ENCODE results near the gene SLC38A1. TPM values are rescaled to one million over a fixed set of nuclear protein-coding genes. Genes with fewer than 3 reads are reported as not detected.
A peak's percentile ranks its signal among the peaks of the same experiment; 100 is the strongest.
"Not testable (repeated sequence)": the region's sequence is repeated elsewhere in the genome, so short reads cannot be mapped to it uniquely, and the experiment has no call there.

The SLC38A1 gene
- total RNA-seq, 1 experiment from 2014 or later: 259 TPM

- CTCF ChIA-PET: no interaction called here
- peak overlapping the region; percentile 13 for H3K4me3 Mint-ChIP-seq (ENCODE audit: unreplicated experiment)
These were observed 11.9 kb downstream of the SLC38A1 start for GRCh38 chr12:46256942-46257341.

GRCh38 chr12:46253544-46254162 lies 15.2 kb downstream of the SLC38A1 start:
- no peak for TF ChIP-seq CTCF (IDR thresholded peaks at IDR 0.05; ENCODE audit: insufficient read depth in 1 of 2, low read depth in 1 of 2, low read length in 1 of 2, severe bottlenecking in 1 of 2, unreplicated experiment in 1 of 2)
- Mint-ChIP-seq H3K9me3 (ENCODE audit: unreplicated experiment) (peaks cover 12% of the 10 kb centered on the region), H3K4me1 (ENCODE audit: low read depth, unreplicated experiment) (peaks cover 17% of the 10 kb centered on the region), H3K27ac (ENCODE audit: unreplicated experiment) (peak overlapping the region; percentile 11), H3K4me3 (ENCODE audit: unreplicated experiment) (no peak overlapping the region), H3K36me3 (ENCODE audit: insufficient read depth, unreplicated experiment) (peaks cover 94% of the 10 kb centered on the region), H3K27me3 (ENCODE audit: insufficient read depth, unreplicated experiment) (no peaks in the 10 kb centered on the region)
- no TSS peak for BruUV-seq (replicated peaks)
- ChIA-PET CTCF (no interaction called here), POLR2A (no interaction called here)
- H3K27me3 ChIP-seq (replicated peaks; ENCODE audit: control insufficient read depth, insufficient read depth, low read length): no peaks in the 10 kb centered on the region
- H3K36me3 ChIP-seq (ENCODE audit: control insufficient read depth, insufficient read depth, low read length): peaks cover 1% of the 10 kb centered on the region; the same call in 1 of the 2 replicates
- DNase-seq: no peak
- intact Hi-C loops (cut with micrococcal nuclease; ENCODE audit: unreplicated experiment): no loop called here
- peaks cover 34% of the 10 kb centered on the region for H3K4me1 ChIP-seq
- no peaks in the 10 kb centered on the region for H3K9me3 ChIP-seq
- no peak overlapping the region for H3K4me3 ChIP-seq (ENCODE audit: low read depth, low read length)

More at GRCh38 chr12:46256942-46257341, 11.9 kb downstream of the SLC38A1 start:
- intact Hi-C loops (cut with micrococcal nuclease; ENCODE audit: unreplicated experiment): no loop called here
- TF ChIP-seq CTCF (IDR thresholded peaks at IDR 0.05; ENCODE audit: insufficient read depth in 1 of 2, low read depth in 1 of 2, low read length in 1 of 2, severe bottlenecking in 1 of 2, unreplicated experiment in 1 of 2): no peak
- Mint-ChIP-seq H3K9me3 (ENCODE audit: unreplicated experiment) (no peaks in the 10 kb centered on the region), H3K27ac (ENCODE audit: unreplicated experiment) (peak overlapping the region; percentile 33), H3K27me3 (ENCODE audit: insufficient read depth, unreplicated experiment) (no peaks in the 10 kb centered on the region), H3K4me1 (ENCODE audit: low read depth, unreplicated experiment) (peaks cover 10% of the 10 kb centered on the region), H3K36me3 (ENCODE audit: insufficient read depth, unreplicated experiment) (peaks cover 61% of the 10 kb centered on the region)
- no peak for DNase-seq
- no peak overlapping the region for H3K4me3 ChIP-seq (ENCODE audit: low read depth, low read length)
- POLR2A ChIA-PET: no interaction called here
- no TSS peak for BruUV-seq (replicated peaks)
- peaks cover 1% of the 10 kb centered on the region; the same call in 1 of the 2 replicates for H3K36me3 ChIP-seq (ENCODE audit: control insufficient read depth, insufficient read depth, low read length)
- H3K4me1 ChIP-seq: peaks cover 67% of the 10 kb centered on the region
- H3K27me3 ChIP-seq (replicated peaks; ENCODE audit: control insufficient read depth, insufficient read depth, low read length): no peaks in the 10 kb centered on the region
- no peaks in the 10 kb centered on the region for H3K9me3 ChIP-seq

GRCh38 chr12:46251994-46252393 lies 16.8 kb downstream of the SLC38A1 start:
- intact Hi-C loops (cut with micrococcal nuclease; ENCODE audit: unreplicated experiment); DNase-seq; POLR2A ChIA-PET; H3K9me3 ChIP-seq; H3K27me3 Mint-ChIP-seq (ENCODE audit: insufficient read depth, unreplicated experiment); H3K4me3 Mint-ChIP-seq (ENCODE audit: unreplicated experiment); H3K4me3 ChIP-seq (ENCODE audit: low read depth, low read length); H3K27me3 ChIP-seq (replicated peaks; ENCODE audit: control insufficient read depth, insufficient read depth, low read length); BruUV-seq (replicated peaks); H3K27ac Mint-ChIP-seq (ENCODE audit: unreplicated experiment); H3K36me3 ChIP-seq (ENCODE audit: control insufficient read depth, insufficient read depth, low read length); CTCF ChIA-PET: not testable (repeated sequence)
- Mint-ChIP-seq H3K4me1 (ENCODE audit: low read depth, unreplicated experiment) (peaks cover 21% of the 10 kb centered on the region), H3K9me3 (ENCODE audit: unreplicated experiment) (peaks cover 21% of the 10 kb centered on the region), H3K36me3 (ENCODE audit: insufficient read depth, unreplicated experiment) (peaks cover 98% of the 10 kb centered on the region)
- H3K4me1 ChIP-seq: peaks cover 19% of the 10 kb centered on the region

- POLR2A ChIA-PET; H3K27me3 Mint-ChIP-seq (ENCODE audit: insufficient read depth, unreplicated experiment); H3K36me3 ChIP-seq (ENCODE audit: control insufficient read depth, insufficient read depth, low read length); H3K4me3 ChIP-seq (ENCODE audit: low read depth, low read length); BruUV-seq (replicated peaks); H3K27me3 ChIP-seq (replicated peaks; ENCODE audit: control insufficient read depth, insufficient read depth, low read length); H3K4me3 Mint-ChIP-seq (ENCODE audit: unreplicated experiment); H3K4me1 ChIP-seq; H3K9me3 ChIP-seq; CTCF ChIA-PET; intact Hi-C loops (cut with micrococcal nuclease; ENCODE audit: unreplicated experiment); H3K27ac Mint-ChIP-seq (ENCODE audit: unreplicated experiment); DNase-seq: not testable (repeated sequence)
- Mint-ChIP-seq H3K36me3 (ENCODE audit: insufficient read depth, unreplicated experiment) (peaks cover 99% of the 10 kb centered on the region), H3K4me1 (ENCODE audit: low read depth, unreplicated experiment) (peaks cover 13% of the 10 kb centered on the region), H3K9me3 (ENCODE audit: unreplicated experiment) (peaks cover 24% of the 10 kb centered on the region)
These were observed 18.9 kb downstream of the SLC38A1 start for GRCh38 chr12:46249960-46250359.
